GM12874 (cell line): Measurements from ENCODE around the gene ENPP3.

ENCODE experiments used
- TF ChIP-seq, protein P1 (sequence below): IDR thresholded peaks from 2 replicates; pipeline ENCODE4 v1.5.1; 2011; ENCODE audit warnings: low read depth, mild to moderate bottlenecking, control low read depth, low read length, moderate library complexity; ENCODE audit not compliant: insufficient read depth

Gene ENPP3

DNA sequence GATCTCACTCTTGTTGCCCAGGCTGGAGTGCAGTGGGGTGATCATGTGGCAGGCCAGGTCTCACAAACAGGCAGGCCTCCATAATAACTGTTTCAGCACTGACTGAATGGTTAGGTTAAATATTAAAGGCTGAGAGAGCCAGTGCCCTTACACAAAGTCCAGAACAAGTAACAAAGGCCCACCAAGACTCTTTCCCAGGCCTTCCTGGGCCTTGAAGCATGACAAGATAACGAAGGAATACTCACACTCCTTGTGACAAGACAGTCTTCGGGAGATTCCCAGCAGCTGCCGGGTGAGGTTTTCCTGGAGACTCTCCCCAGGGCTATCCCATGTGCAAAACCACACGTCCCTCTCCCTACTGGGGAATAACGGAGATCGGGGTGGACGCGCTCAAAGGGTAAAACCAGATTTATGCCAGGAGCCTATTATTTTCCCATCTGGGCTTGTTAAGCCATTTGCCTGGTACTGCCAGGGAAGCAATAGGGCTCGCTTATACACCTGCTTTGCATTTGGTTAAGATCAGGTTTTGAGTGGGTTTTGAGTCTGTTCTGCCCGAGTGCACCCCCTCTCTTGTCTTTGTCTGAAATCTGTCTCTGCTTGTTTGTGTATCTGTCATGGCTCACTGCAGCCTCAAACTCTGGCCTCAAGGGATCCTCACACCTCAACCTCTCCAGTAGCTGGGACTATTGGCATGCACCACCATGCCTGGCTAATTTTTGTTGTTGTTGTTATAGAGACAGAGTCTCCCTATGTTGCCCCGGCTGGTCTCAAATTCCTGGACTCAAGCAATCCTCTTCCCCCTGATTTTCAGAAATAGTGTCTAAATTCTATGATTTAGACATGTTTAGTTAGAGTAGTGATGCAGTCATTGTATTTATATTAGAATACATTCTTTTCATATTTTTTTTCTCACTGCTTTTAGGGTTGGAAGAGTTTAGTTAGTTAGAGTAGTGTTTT is 1.4 kb upstream of the ENPP3 start:
- TF ChIP-seq, protein P1, sequence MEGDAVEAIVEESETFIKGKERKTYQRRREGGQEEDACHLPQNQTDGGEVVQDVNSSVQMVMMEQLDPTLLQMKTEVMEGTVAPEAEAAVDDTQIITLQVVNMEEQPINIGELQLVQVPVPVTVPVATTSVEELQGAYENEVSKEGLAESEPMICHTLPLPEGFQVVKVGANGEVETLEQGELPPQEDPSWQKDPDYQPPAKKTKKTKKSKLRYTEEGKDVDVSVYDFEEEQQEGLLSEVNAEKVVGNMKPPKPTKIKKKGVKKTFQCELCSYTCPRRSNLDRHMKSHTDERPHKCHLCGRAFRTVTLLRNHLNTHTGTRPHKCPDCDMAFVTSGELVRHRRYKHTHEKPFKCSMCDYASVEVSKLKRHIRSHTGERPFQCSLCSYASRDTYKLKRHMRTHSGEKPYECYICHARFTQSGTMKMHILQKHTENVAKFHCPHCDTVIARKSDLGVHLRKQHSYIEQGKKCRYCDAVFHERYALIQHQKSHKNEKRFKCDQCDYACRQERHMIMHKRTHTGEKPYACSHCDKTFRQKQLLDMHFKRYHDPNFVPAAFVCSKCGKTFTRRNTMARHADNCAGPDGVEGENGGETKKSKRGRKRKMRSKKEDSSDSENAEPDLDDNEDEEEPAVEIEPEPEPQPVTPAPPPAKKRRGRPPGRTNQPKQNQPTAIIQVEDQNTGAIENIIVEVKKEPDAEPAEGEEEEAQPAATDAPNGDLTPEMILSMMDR, result no peak

- TF ChIP-seq, protein P1, result no peak
Observed at GRCh38 chr6:131638013-131638412, 911 bp downstream of the ENPP3 start.

- TF ChIP-seq, protein P1, result no peak
Observed at GRCh38 chr6:131640100-131640499, 3.0 kb downstream of the ENPP3 start.

GRCh38 chr6:131640576-131640975 is 3.5 kb downstream of the ENPP3 start:
- TF ChIP-seq, protein P1, result no peak

DNA sequence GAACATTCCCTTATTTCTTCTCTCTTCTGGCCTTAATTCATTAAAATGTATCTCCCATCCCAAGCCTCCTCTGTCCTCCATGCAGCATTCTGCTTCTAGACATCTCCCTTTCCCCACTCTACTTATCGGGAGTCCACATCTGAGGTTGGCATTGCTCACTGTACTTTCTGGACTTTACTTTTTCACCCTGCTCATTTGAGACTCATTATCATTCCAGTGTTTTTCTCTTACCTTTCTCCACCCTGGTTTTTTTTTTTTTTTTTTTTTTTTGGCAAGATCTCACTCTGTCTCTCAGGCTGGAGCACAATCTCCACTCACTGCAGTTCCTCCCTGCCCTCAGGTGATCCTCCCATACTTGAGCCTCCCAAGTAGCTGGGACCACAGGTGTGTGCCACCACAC is 4.5 kb downstream of the ENPP3 start:
- TF ChIP-seq, protein P1, result no peak

- TF ChIP-seq, protein P1, result no peak
Observed at GRCh38 chr6:131642565-131642964, 5.5 kb downstream of the ENPP3 start.

DNA sequence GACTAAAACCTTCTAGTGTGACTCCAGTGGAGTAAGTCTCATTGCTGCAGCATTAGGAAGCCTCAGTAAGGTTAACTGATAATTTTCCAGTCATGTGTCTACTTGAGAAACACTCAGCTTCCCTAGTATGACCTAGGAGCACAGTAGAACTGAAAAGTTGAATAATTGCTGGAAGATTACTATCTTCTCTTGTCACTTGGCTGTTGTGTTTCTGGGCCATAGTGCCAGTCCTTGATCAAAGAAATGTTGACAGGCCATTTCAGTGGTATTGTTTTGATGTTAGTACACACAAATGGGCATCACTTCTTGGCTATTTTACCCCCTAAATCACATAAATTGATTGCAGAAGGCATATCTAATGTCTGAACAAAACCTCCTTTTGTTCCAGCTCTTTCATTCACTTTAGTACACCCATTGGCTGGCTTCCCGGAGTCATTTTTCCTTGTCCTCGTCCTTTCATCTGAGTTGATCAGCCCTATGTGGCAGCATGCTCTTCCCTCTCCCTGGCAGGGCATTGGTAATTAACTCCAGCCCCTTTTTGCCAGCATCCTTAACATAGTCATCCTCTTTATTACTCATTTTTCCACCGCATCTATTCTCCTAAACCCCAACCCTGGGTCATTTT is 6.0 kb downstream of the ENPP3 start:
- TF ChIP-seq, protein P1, result no peak
